DND-41 (cell line): ENCODE data around the gene PIGU.

Experiments used
- ATAC-seq: fragments of 200-7000 bp; cut with Tn5 transposase; 3 replicates; pipeline ENCODE4 v1.9.1; 2021; ENCODE audit warnings: low read depth; ENCODE audit not compliant: insufficient read depth
- DNase-seq: peaks from one replicate; pipeline ENCODE4 v3.0.0-alpha.2; 2020
- H2AFZ ChIP-seq: 2 replicates; pipeline ENCODE4 v1.6.0; 2012; ENCODE audit warnings: low read depth, low read length
- H3K27ac ChIP-seq: 2 replicates; pipeline ENCODE4 v1.5.1; 2012; ENCODE audit warnings: low read length, inconsistent platforms
- H3K27me3 ChIP-seq: fragments of 200-600 bp; sonication (generic); 2 replicates; pipeline ENCODE4 v1.6.0; 2012; ENCODE audit warnings: low read length, mild to moderate bottlenecking, inconsistent platforms; ENCODE audit not compliant: insufficient read depth, poor library complexity
- H3K36me3 ChIP-seq: 2 replicates; pipeline ENCODE4 v1.5.1; 2012; ENCODE audit warnings: low read length, inconsistent platforms; ENCODE audit not compliant: insufficient read depth
- H3K4me1 ChIP-seq: 2 replicates; pipeline ENCODE4 v1.5.1; 2012; ENCODE audit warnings: mild to moderate bottlenecking, low read length; ENCODE audit not compliant: insufficient read depth
- H3K4me2 ChIP-seq: 2 replicates; pipeline ENCODE4 v1.6.0; 2012; ENCODE audit warnings: mild to moderate bottlenecking, moderate library complexity, low read length, inconsistent platforms; ENCODE audit not compliant: insufficient read depth
- H3K4me3 ChIP-seq, 2 experiments: fragments of 200-600 bp in 1 of 2; shearing (Covaris generic) in 1 of 2; 2 replicates each; pipeline ENCODE4 v1.5.1; 2012 to 2016; ENCODE audit warnings: inconsistent platforms in 2 of 2, low read length in 2 of 2, mild to moderate bottlenecking in 2 of 2, low read depth in 1 of 2, moderate library complexity in 1 of 2
- H3K79me2 ChIP-seq: 2 replicates; pipeline ENCODE4 v1.6.0; 2012; ENCODE audit warnings: low read length, inconsistent platforms; ENCODE audit not compliant: insufficient read depth
- H3K9ac ChIP-seq: 2 replicates; pipeline ENCODE4 v1.6.0; 2012; ENCODE audit warnings: low read depth, mild to moderate bottlenecking, inconsistent platforms, low read length, moderate library complexity
- H3K9me3 ChIP-seq: 2 replicates; pipeline ENCODE4 v1.5.1; 2012; ENCODE audit warnings: low read length, moderate library complexity, mild to moderate bottlenecking, inconsistent platforms; ENCODE audit not compliant: insufficient read depth, severe bottlenecking
- H4K20me1 ChIP-seq: 2 replicates; pipeline ENCODE4 v1.6.0; 2012; ENCODE audit warnings: low read length; ENCODE audit not compliant: insufficient read depth
- CTCF ChIP-seq: IDR thresholded peaks from 2 replicates; pipeline ENCODE4 v1.5.1; 2012; ENCODE audit warnings: borderline replicate concordance, low read length, moderate library complexity, mild to moderate bottlenecking; ENCODE audit not compliant: poor library complexity, severe bottlenecking; ENCODE audit errors: extremely low read depth
- EZH2 ChIP-seq: IDR thresholded peaks from 3 replicates; pipeline ENCODE4 v1.6.1; 2012; ENCODE audit warnings: borderline replicate concordance, low read depth, mild to moderate bottlenecking, moderate library complexity, low read length, inconsistent platforms; ENCODE audit not compliant: severe bottlenecking

PIGU gene

GRCh38 chr20:34531608-34532265, 145.2 kb downstream of the PIGU start:
- TF ChIP-seq EZH2 (no peak), CTCF (no peak)
- DNase-seq (no peak), ATAC-seq (no peak)
- Histone ChIP-seq H3K27me3 (no peaks in the 10 kb centered on the region), H2AFZ (no peak overlapping the region), H3K27ac (no peak overlapping the region), H3K4me2 (no peak overlapping the region), H3K9me3 (no peaks in the 10 kb centered on the region), H3K79me2 (peaks cover 34% of the 10 kb centered on the region), H3K4me1 (no peaks in the 10 kb centered on the region), H3K9ac (no peak overlapping the region), H3K36me3 (peaks cover 89% of the 10 kb centered on the region), H3K4me3 (no peak overlapping the region), H4K20me1 (peaks cover 23% of the 10 kb centered on the region)

- H3K27me3 ChIP-seq = no peaks in the 10 kb centered on the region
- no peak overlapping the region for H3K9ac ChIP-seq
- H3K4me1 ChIP-seq = no peaks in the 10 kb centered on the region
- peaks cover 90% of the 10 kb centered on the region for H3K36me3 ChIP-seq
- no peak for TF ChIP-seq EZH2
- TF ChIP-seq CTCF = no peak
- DNase-seq (no peak), ATAC-seq (no peak)
- no peak overlapping the region for H3K4me2 ChIP-seq
- H2AFZ ChIP-seq = no peak overlapping the region
- H3K4me3 ChIP-seq = no peak overlapping the region
- peaks cover 47% of the 10 kb centered on the region for H3K79me2 ChIP-seq
- H4K20me1 ChIP-seq = peaks cover 37% of the 10 kb centered on the region
- no peak overlapping the region for H3K27ac ChIP-seq
- no peaks in the 10 kb centered on the region for H3K9me3 ChIP-seq
These were observed 146.6 kb downstream of the PIGU start for GRCh38 chr20:34530342-34530741.

GRCh38 chr20:34529742-34530141, 147.2 kb downstream of the PIGU start:
- TF ChIP-seq EZH2 = no peak
- no peak for TF ChIP-seq CTCF
- Histone ChIP-seq H2AFZ (no peak overlapping the region), H4K20me1 (peaks cover 42% of the 10 kb centered on the region), H3K4me2 (no peak overlapping the region), H3K27me3 (no peaks in the 10 kb centered on the region), H3K79me2 (peaks cover 53% of the 10 kb centered on the region), H3K9ac (no peak overlapping the region), H3K27ac (no peak overlapping the region), H3K4me1 (no peaks in the 10 kb centered on the region), H3K9me3 (no peaks in the 10 kb centered on the region), H3K4me3 (no peak overlapping the region), H3K36me3 (peaks cover 89% of the 10 kb centered on the region)
- no peak for ATAC-seq
- DNase-seq = no peak
